CD1c-positive myeloid dendritic cell (primary cell): Measurements from ENCODE around the gene GPR183.

Experiments used
- DNase-seq: peaks from one replicate; pipeline ENCODE4 v3.0.0-alpha.2; 2016; ENCODE audit errors: extremely low spot score

The GPR183 gene

DNA sequence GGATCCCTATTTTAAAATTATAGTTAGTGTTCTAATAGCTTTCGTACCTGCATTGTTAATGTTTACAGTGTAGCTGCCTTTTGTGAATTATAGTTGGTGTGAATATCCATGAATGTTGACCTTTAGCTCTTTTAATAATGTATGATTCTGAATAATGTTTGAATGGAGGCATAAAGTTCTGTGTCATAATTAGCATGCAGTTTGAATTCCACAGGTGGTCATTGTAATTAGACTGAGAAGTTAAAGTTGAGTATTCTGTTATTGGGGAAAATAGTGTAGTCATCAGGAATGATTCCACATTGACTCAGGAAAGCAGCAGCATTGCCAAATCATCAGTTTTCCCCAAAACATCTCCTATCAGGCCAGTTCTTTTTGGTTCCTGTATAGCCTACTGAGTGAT, 61.1 kb downstream of the GPR183 start:
- DNase-seq = no peak
